ENCODE results near the gene SARDH.

SARDH gene

DNA sequence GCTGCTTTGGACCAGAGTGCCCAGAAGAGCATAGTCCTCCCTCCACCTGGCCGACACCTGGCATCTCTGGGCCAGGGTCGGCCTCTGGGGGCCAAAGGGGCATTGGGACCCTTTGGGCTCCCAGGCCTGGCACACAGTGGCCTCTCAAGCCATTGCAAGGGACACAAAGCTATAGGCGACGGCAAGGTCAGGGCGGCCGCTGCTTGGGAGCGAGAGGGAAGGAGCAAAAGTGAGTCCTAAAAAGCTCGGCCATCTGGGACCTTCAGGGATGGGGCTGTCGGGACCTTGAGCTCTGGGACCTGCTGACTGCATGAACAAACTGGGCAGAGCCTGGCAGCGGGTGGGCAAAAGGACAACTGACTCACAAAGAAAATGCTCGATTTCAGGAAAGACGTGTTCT, 88.1 kb downstream of the SARDH start:
- H3K27ac ChIP-seq = no peak overlapping the region
- no peak overlapping the region for H3K4me3 ChIP-seq
- TF ChIP-seq, protein P1, sequence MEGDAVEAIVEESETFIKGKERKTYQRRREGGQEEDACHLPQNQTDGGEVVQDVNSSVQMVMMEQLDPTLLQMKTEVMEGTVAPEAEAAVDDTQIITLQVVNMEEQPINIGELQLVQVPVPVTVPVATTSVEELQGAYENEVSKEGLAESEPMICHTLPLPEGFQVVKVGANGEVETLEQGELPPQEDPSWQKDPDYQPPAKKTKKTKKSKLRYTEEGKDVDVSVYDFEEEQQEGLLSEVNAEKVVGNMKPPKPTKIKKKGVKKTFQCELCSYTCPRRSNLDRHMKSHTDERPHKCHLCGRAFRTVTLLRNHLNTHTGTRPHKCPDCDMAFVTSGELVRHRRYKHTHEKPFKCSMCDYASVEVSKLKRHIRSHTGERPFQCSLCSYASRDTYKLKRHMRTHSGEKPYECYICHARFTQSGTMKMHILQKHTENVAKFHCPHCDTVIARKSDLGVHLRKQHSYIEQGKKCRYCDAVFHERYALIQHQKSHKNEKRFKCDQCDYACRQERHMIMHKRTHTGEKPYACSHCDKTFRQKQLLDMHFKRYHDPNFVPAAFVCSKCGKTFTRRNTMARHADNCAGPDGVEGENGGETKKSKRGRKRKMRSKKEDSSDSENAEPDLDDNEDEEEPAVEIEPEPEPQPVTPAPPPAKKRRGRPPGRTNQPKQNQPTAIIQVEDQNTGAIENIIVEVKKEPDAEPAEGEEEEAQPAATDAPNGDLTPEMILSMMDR (IDR thresholded peaks at IDR 0.05) = no peak
- no peak for DNase-seq (ENCODE audit: low spot score)

DNA sequence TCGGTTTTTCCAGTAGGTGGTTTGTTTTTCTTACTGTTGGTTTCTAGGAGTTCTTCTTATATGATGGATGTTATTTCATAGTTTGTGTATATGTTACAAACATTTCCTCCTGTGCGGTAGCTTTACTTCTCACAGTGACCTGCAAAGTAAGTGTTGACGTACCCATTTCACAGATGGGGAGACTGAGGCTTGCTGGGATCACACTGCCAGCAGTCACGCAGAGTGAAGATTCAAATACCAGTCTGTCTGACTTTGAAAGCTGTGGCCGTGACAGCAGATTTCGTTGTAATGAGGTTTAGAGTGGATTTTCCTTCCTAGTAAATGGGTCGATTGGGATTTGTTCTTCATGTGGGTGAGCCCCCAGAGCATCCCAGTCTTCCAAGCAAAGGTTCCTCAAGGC, 89.0 kb downstream of the SARDH start:
- TF ChIP-seq, protein P1 (IDR thresholded peaks at IDR 0.05) = no peak
- no peak for DNase-seq (ENCODE audit: low spot score)
- Histone ChIP-seq H3K4me3 (no peak overlapping the region), H3K27ac (no peak overlapping the region)

DNA sequence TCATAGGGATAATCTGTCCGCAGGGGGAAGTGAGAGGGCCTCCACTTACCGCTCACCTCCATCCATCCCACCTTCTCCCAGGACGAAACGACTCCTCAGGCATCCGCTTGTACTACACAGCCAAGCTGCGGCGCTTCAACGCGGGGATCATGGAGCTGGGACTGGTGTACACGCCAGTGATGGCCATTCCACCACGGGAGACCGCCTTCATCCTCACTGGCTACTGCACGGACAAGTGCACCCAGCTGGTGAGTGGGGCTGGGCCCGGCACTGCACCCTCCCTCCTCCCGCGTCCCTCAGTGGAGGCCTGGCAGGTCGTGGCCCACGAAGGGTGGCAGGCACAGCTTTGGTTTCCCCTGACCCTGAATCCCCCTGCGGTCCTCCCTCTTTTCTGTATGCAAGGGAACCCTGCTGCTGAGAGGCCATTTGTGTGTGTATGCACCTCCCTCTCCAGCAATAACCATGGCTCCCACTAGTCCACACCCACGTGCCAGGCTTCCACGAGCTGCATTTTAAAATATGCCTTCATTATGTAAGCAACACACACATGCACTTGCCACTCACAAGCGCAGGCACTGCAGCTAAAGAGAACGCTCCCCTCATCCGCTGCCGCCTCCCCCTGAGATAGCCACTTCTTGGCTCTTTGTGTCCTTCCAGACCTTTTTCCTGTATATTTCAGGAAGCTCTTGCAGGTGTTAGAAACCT, 90.2 kb downstream of the SARDH start:
- no peak for DNase-seq (ENCODE audit: low spot score)
- H3K27ac ChIP-seq = no peak overlapping the region
- no peak overlapping the region for H3K4me3 ChIP-seq
- TF ChIP-seq, protein P1 (IDR thresholded peaks at IDR 0.05) = no peak

DNA sequence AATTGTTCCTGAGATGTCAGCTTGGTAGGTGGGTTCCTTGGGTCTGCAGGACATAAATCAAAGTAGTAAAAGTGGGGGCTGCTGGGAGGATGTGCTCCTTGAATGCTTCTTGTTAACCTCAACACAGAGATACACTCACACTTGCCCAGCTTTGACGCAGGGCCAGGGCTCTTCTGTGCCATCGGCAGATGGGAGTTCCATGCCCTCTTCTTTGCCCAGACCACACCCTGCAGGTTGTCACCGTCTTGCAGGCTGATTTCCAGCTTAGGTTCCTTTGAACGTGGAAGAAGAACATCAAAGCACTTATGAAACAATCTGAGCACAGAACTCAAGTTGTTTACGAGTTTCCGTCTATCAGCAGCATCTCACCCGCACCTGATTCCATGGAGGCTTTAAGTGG, 91.0 kb downstream of the SARDH start:
- Histone ChIP-seq H3K4me3 (no peak overlapping the region), H3K27ac (no peak overlapping the region)
- DNase-seq (ENCODE audit: low spot score) = no peak
- TF ChIP-seq, protein P1 (IDR thresholded peaks at IDR 0.05) = no peak

DNA sequence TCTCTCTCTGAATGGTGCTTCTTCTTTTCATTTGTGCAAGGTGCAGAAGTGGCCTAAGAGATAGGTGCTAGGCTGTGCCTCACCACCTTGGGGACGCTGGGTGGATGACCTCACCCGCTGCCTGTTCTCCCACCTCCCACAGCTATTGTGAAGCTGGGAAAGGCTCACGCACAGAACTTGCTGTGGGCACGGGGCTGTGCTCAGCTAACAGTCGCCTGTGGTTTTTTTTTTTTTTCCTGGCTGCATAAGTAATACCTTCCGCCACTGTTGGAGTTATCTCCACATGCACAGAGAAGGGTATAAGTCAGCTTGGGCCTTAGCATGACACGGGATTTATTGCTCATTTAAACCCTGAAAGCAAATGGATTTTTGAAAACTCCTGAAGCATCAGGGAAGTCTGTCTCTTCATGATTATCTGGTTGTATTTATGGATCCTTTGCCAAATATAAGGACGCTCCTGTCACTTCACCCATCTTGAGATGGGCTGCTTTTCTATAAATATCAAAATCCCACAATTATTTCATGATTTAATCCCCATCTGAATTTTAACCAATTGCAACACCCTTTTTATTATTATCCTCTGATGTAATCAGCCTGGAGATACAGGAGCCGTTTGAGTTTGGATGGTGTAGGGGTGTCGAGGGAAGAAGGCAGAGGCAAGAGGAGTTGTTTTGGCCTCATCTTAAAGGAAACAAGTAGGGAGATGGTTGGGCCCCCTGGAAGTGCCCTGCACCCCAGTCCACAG, 93.0 kb downstream of the SARDH start:
- Histone ChIP-seq H3K27ac (no peak overlapping the region), H3K4me3 (no peak overlapping the region)
- TF ChIP-seq, protein P1 (IDR thresholded peaks at IDR 0.05) = no peak
- DNase-seq (ENCODE audit: low spot score) = no peak

DNA sequence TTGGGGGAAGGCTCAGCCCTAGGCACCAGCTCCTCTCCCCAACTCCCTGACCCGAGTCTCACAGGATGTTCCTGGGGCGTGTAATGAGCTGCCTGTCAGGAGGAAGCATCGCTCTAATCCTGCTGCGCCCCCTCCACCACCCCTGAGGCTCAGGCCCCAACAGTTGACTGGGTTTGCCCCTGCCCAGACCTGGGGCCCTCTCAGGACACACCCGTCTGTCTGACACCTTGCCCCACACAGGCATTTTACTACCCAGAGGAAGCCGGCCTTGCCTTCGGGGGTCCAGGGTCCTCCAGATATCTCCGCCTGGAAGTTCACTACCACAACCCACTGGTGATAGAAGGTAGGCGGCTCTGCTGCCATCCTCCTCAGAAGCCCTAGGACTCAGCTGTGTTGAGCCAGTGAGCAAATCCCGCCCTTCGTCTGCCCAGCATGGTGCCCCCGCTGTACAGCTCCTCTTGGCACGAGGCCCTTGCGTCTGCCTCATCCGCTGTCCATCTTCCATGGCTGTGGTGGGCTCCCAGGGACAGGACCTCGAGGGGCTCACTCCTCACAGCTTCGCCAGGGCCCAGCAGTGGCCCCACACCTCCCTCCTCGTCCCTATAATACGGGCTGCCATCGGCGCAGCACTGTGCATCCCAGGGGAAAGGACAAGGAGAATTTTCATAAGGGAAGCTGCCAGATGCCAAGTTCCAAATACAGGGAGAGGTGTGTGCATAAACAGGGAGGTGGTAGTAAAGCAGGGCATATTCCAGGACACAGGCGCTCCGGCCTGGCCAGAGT, 94.0 kb downstream of the SARDH start:
- no peak for DNase-seq (ENCODE audit: low spot score)

More for the DNA sequence above, 94.0 kb downstream of the SARDH start:
- TF ChIP-seq, protein P1 (IDR thresholded peaks at IDR 0.05) = no peak
- no peak overlapping the region for H3K4me3 ChIP-seq
- H3K27ac ChIP-seq = no peak overlapping the region

Data from coronary artery (tissue), 2 donors.